Endothelial cell of umbilical vein (primary cell): ENCODE measurements around the gene RASAL2. TPM values are rescaled to one million over a fixed set of nuclear protein-coding genes. Genes with fewer than 3 reads are reported as not detected.

ENCODE experiments used
- BruUV-seq: library from RNA; stranded (reverse); fragments of 400-500 nt; replicated peaks from 2 replicates; lab custom pipeline; 2021; lab: Mats Ljungman, UMichigan
- CTCF ChIA-PET: fragments of 300-600, 350-600 bp; sonication (Branson Sonifier 250); formaldehyde crosslinking; loops from one replicate; lab custom pipeline; 2021; ENCODE audit warnings: antibody characterized with exemption, inconsistent platforms; lab: Charles Lee
- POLR2A ChIA-PET: fragments of 300-600, 350-600 bp; sonication (Branson Sonifier 250); formaldehyde crosslinking; loops from one replicate; lab custom pipeline; 2021; ENCODE audit warnings: antibody characterized with exemption, inconsistent platforms; lab: Charles Lee
- DNase-seq: peaks from one replicate; pipeline ENCODE4 v3.0.0-alpha.2; 2011; ENCODE audit warnings: low read depth, low spot score
- FAIRE-seq: peaks from 2 replicates; lab custom pipeline; 2011; peaks lifted over from hg19 to GRCh38; lab: Jason Lieb, UNC
- H2AFZ ChIP-seq: 2 replicates; pipeline ENCODE4 v1.6.0; 2012; ENCODE audit warnings: low read depth, low read length, control low read depth, inconsistent platforms
- H3K27ac ChIP-seq: 2 replicates; pipeline ENCODE4 v1.5.1; 2011; ENCODE audit warnings: low read depth, mild to moderate bottlenecking, control low read depth, low read length, moderate library complexity; ENCODE audit not compliant: insufficient read depth
- H3K27me3 ChIP-seq, 2 experiments: 2 replicates each; pipeline versions ENCODE4 v1.6.0 to v1.6.1; 2011; ENCODE audit warnings: low read length in 2 of 2, mixed read lengths in 1 of 2; ENCODE audit not compliant: control insufficient read depth in 2 of 2, insufficient read depth in 2 of 2
- H3K36me3 ChIP-seq, 2 experiments: 2 replicates in 1 of 2; 3 replicates in 1 of 2; pipeline ENCODE4 v1.5.1; 2011; ENCODE audit warnings: low read length in 2 of 2, mild to moderate bottlenecking in 1 of 2, moderate library complexity in 1 of 2; ENCODE audit not compliant: control insufficient read depth in 2 of 2, insufficient read depth in 2 of 2; ENCODE audit errors: extremely low read depth in 1 of 2
- H3K4me1 ChIP-seq: 3 replicates; pipeline ENCODE4 v1.5.1; 2011; ENCODE audit warnings: mild to moderate bottlenecking, low read length; ENCODE audit not compliant: control insufficient read depth, insufficient read depth; ENCODE audit errors: extremely low read depth
- H3K4me2 ChIP-seq: 2 replicates; pipeline ENCODE4 v1.6.1; 2011; ENCODE audit warnings: low read length, control low read depth, mixed read lengths; ENCODE audit not compliant: insufficient read depth
- H3K4me3 ChIP-seq, 3 experiments: fragments of 200-600 bp in 1 of 3; sonication (generic), shearing (Covaris generic) in 1 of 3; replicated peaks in 1 of 3; 2 replicates each; pipeline ENCODE4 v1.5.1; 2011 to 2016; ENCODE audit warnings: control low read depth in 3 of 3, low read length in 3 of 3, mild to moderate bottlenecking in 2 of 3, inconsistent platforms in 1 of 3, low read depth in 1 of 3, moderate library complexity in 1 of 3; ENCODE audit not compliant: insufficient read depth in 1 of 3
- H3K79me2 ChIP-seq: 2 replicates; pipeline ENCODE4 v1.6.0; 2012; ENCODE audit warnings: low read length, inconsistent platforms; ENCODE audit not compliant: control insufficient read depth, insufficient read depth
- H3K9ac ChIP-seq: replicated peaks from 2 replicates; pipeline ENCODE3; 2011; ENCODE audit warnings: low read length, control low read depth; ENCODE audit not compliant: insufficient read depth; ENCODE audit errors: extremely low read depth
- H3K9me1 ChIP-seq: replicated peaks from 3 replicates; pipeline ENCODE4 v1.6.0; 2011; ENCODE audit warnings: mild to moderate bottlenecking, low read length; ENCODE audit not compliant: control insufficient read depth, insufficient read depth; ENCODE audit errors: extremely low read depth
- H3K9me3 ChIP-seq: replicated peaks from 2 replicates; pipeline ENCODE4 v1.5.1; 2012; ENCODE audit warnings: low read length, inconsistent platforms; ENCODE audit not compliant: control insufficient read depth, insufficient read depth
- H4K20me1 ChIP-seq: replicated peaks from 2 replicates; pipeline ENCODE3; 2011; ENCODE audit warnings: mild to moderate bottlenecking, low read length; ENCODE audit not compliant: control insufficient read depth, insufficient read depth; ENCODE audit errors: extremely low read depth
- CTCF ChIP-seq, 2 donors: IDR thresholded peaks; 1 replicate in 1 of 2; 2 replicates in 1 of 2; pipeline ENCODE4 v1.5.1; 2011; ENCODE audit warnings: low read length in 2 of 2, mild to moderate bottlenecking in 2 of 2, moderate library complexity in 2 of 2, control low read depth in 1 of 2, inconsistent platforms in 1 of 2, low read depth in 1 of 2; ENCODE audit not compliant: insufficient read depth in 1 of 2; ENCODE audit errors: extremely low read depth in 1 of 2
- EZH2 ChIP-seq: IDR thresholded peaks from 2 replicates; pipeline ENCODE4 v1.6.1; 2012; ENCODE audit warnings: borderline replicate concordance, low read depth, mild to moderate bottlenecking, moderate library complexity, low read length, inconsistent platforms; ENCODE audit not compliant: severe bottlenecking
- FOS ChIP-seq: IDR thresholded peaks from 2 replicates; pipeline ENCODE4 v1.6.1; 2011; ENCODE audit warnings: mild to moderate bottlenecking, low read length, moderate library complexity, borderline replicate concordance; ENCODE audit not compliant: insufficient read depth
- GATA2 ChIP-seq: IDR thresholded peaks from 2 replicates; pipeline ENCODE4 v1.7.0; 2011; ENCODE audit warnings: low read depth, mild to moderate bottlenecking, moderate library complexity, mixed read lengths, low read length; ENCODE audit not compliant: insufficient read length, insufficient read depth
- JUN ChIP-seq: IDR thresholded peaks from 2 replicates; pipeline ENCODE4 v1.6.1; 2011; ENCODE audit warnings: borderline replicate concordance, low read depth; ENCODE audit not compliant: insufficient read length, insufficient read depth
- MAX ChIP-seq: IDR thresholded peaks from 2 replicates; pipeline ENCODE4 v1.6.1; 2011; ENCODE audit not compliant: insufficient read depth, insufficient read length
- MYC ChIP-seq: IDR thresholded peaks from one replicate; pipeline ENCODE4 v1.6.1; 2011; ENCODE audit warnings: mild to moderate bottlenecking, low read depth, low read length
- POLR2A ChIP-seq: IDR thresholded peaks from 2 replicates; pipeline ENCODE4 v1.6.1; 2012; ENCODE audit warnings: low read depth, mild to moderate bottlenecking, control low read depth, low read length
- POLR2AphosphoS5 ChIP-seq: IDR thresholded peaks from 2 replicates; pipeline ENCODE4 v1.6.1; 2012; ENCODE audit warnings: low read depth, mild to moderate bottlenecking, control low read depth, low read length, moderate library complexity; ENCODE audit not compliant: insufficient read depth
- dilution Hi-C: fragments of 300-500 bp; cut with MboI; formaldehyde crosslinking; loops from one replicate; pipeline ENCODE4 v1.15.0; 2019; ENCODE audit warnings: low sequenced_read_pairs; ENCODE audit not compliant: extremely low pct_ligation_motif_present
- intact Hi-C: fragments of 100-400 bp; cut with micrococcal nuclease; formaldehyde crosslinking; loops from one replicate; pipeline ENCODE4 v1.10.0; 2022
- polyA plus RNA-seq, 4 experiments: library from polyadenylated mRNA; depleted of rRNA in 3 of 4; stranded (reverse) in 3 of 4; unstranded in 1 of 4; fragments of >200 nt; gene quantifications; 2 replicates each; pipeline versions ENCODE4 v1.2.1 to v1.2.3, GENCODE V29; 2011 to 2012; ENCODE audit warnings: missing spikeins in 1 of 4
- total RNA-seq: library from RNA; stranded (reverse); gene quantifications from 2 replicates; pipeline ENCODE4 v1.2.3, GENCODE V29; 2021

The RASAL2 gene
- total and polyA plus RNA-seq, 2 donors (not counting 3 experiments of a cell fraction or from before 2014, with no cell fraction given): 12.5 to 15.5 TPM

- no peak for DNase-seq
- POLR2A ChIA-PET: no interaction called here
- BruUV-seq: no TSS peak
- TF ChIP-seq MYC: no peak
- no peak for TF ChIP-seq POLR2A
- no peak for TF ChIP-seq CTCF (IDR thresholded peaks at IDR 0.05; ENCODE audit: extremely low read depth in 1 of 2, insufficient read depth in 1 of 2, low read depth in 1 of 2, low read length in 2 of 2)
- no peak for TF ChIP-seq JUN
- TF ChIP-seq POLR2AphosphoS5: no peak
- no peak for TF ChIP-seq MAX
- no peak for TF ChIP-seq GATA2
- TF ChIP-seq EZH2: no peak
- no peak for TF ChIP-seq FOS
- Histone ChIP-seq H3K27me3 (no peaks in the 10 kb centered on the region), H2AFZ (no peak overlapping the region), H3K9me3 (no peaks in the 10 kb centered on the region), H3K9me1 (no peaks in the 10 kb centered on the region), H4K20me1 (no peaks in the 10 kb centered on the region), H3K79me2 (no peaks in the 10 kb centered on the region), H3K4me1 (peaks cover 10% of the 10 kb centered on the region), H3K4me2 (no peak overlapping the region), H3K36me3 (no peaks in the 10 kb centered on the region), H3K27ac (no peak overlapping the region), H3K4me3 (no peak overlapping the region), H3K9ac (no peak overlapping the region)
- dilution Hi-C loops: no loop called here
- intact Hi-C loops: loop anchor here (2.0 kb wide), 1 partner anchor 200 kb away; no protein-coding TSS in a partner anchor
- no peak for FAIRE-seq
- CTCF ChIA-PET: interaction anchor here (1.6 to 3.0 kb wide), 5 partner anchors 10 to 272 kb away, joined by 5 to 81 read pairs (median 10); no protein-coding TSS in a partner anchor
Observed at GRCh38 chr1:178301141-178301540, 207.2 kb downstream of the RASAL2 start.
